CD8-positive, alpha-beta memory T cell (primary cell): Measurements from ENCODE around the gene FRMD4A. TPM values are rescaled to one million over a fixed set of nuclear protein-coding genes. Genes with fewer than 3 reads are reported as not detected.

Experiments used
- CTCF ChIA-PET: fragments of 350-600 bp; sonication (Branson Sonifier 250); formaldehyde crosslinking; loops from one replicate; lab custom pipeline; 2021; ENCODE audit warnings: antibody characterized with exemption; lab: Charles Lee
- POLR2A ChIA-PET: fragments of 350-600 bp; sonication (Branson Sonifier 250); formaldehyde crosslinking; loops from one replicate; lab custom pipeline; 2021; ENCODE audit warnings: antibody characterized with exemption; lab: Charles Lee
- DNase-seq, 5 donors: peaks; one replicate each; pipeline versions ENCODE4 v3.0.0 to v3.0.0-alpha.2; 2020 to 2022; ENCODE audit warnings: mixed read lengths in 1 of 5
- H3K27ac ChIP-seq: one replicate; pipeline ENCODE4 v1.7.0; 2013; ENCODE audit warnings: low read depth, mild to moderate bottlenecking, low read length, moderate library complexity
- H3K27me3 ChIP-seq: 2 replicates; pipeline ENCODE4 v1.7.0; 2013; ENCODE audit warnings: low read length, mild to moderate bottlenecking; ENCODE audit not compliant: insufficient read depth, poor library complexity, severe bottlenecking
- H3K36me3 ChIP-seq: 2 replicates; pipeline ENCODE4 v1.7.0; 2013; ENCODE audit warnings: mild to moderate bottlenecking, low read length, moderate library complexity; ENCODE audit not compliant: insufficient read depth
- H3K4me1 ChIP-seq: 2 replicates; pipeline ENCODE4 v1.7.0; 2013; ENCODE audit warnings: mild to moderate bottlenecking, low read length, moderate library complexity; ENCODE audit not compliant: insufficient read depth
- H3K4me3 ChIP-seq: 2 replicates; pipeline ENCODE4 v1.7.0; 2013; ENCODE audit warnings: mild to moderate bottlenecking, low read length
- H3K9me3 ChIP-seq: 2 replicates; pipeline ENCODE4 v1.7.0; 2013; ENCODE audit warnings: mild to moderate bottlenecking, low read length
- H3K27ac Mint-ChIP-seq, 8 donors: one replicate each; pipeline ENCODE4 v1.8.0; 2020 to 2021; ENCODE audit warnings: mixed read lengths in 8 of 8, mild to moderate bottlenecking in 6 of 8, inconsistent platforms in 3 of 8, moderate library complexity in 3 of 8
- H3K27me3 Mint-ChIP-seq, 2 donors: one replicate each; pipeline ENCODE4 v1.8.0; 2020 to 2021; ENCODE audit warnings: mixed read lengths in 2 of 2, mild to moderate bottlenecking in 1 of 2, moderate library complexity in 1 of 2
- H3K36me3 Mint-ChIP-seq, 3 donors: one replicate each; pipeline ENCODE4 v1.8.0; 2020 to 2021; ENCODE audit warnings: mixed read lengths in 3 of 3, inconsistent platforms in 1 of 3, mild to moderate bottlenecking in 1 of 3
- H3K4me1 Mint-ChIP-seq, 3 donors: one replicate each; pipeline ENCODE4 v1.8.0; 2020 to 2021; ENCODE audit warnings: mixed read lengths in 3 of 3, inconsistent platforms in 1 of 3, mild to moderate bottlenecking in 1 of 3
- H3K4me3 Mint-ChIP-seq, 7 donors: one replicate each; pipeline ENCODE4 v1.8.0; 2020 to 2021; ENCODE audit warnings: mixed read lengths in 7 of 7, mild to moderate bottlenecking in 6 of 7, moderate library complexity in 4 of 7, inconsistent platforms in 2 of 7
- H3K9me3 Mint-ChIP-seq, 5 donors: one replicate each; pipeline ENCODE4 v1.8.0; 2020 to 2022; ENCODE audit warnings: mixed read lengths in 5 of 5, mild to moderate bottlenecking in 3 of 5, moderate library complexity in 2 of 5, inconsistent platforms in 1 of 5
- polyA plus RNA-seq: library from polyadenylated mRNA; unstranded; fragments of 300-500 nt; fragmentation: Illumina TruSeq; gene quantifications from one replicate; pipeline ENCODE4 v1.2.3, GENCODE V29; 2021
- total RNA-seq, 2 experiments: library from RNA; stranded (reverse); gene quantifications; one replicate each; pipeline ENCODE4 v1.2.3, GENCODE V29; 2021

Gene FRMD4A
- total and polyA plus RNA-seq, 3 experiments from 2014 or later: 0.21 to 2.7 (median 2.1) TPM

GRCh38 chr10:14334771-14335170 is 4.0 kb upstream of the FRMD4A start:
- CTCF ChIA-PET: no interaction called here
- Mint-ChIP-seq H3K9me3 (no peaks in the 10 kb centered on the region), H3K27me3 (peaks cover 7 to 37% of the 10 kb centered on the region in 2 donors)

GRCh38 chr10:14333606-14334005 is 2.9 kb upstream of the FRMD4A start:
- H3K27ac Mint-ChIP-seq: no peak overlapping the region
- ChIA-PET CTCF (no interaction called here), POLR2A (no interaction called here)
- peaks cover 9 to 45% of the 10 kb centered on the region in 2 donors for H3K27me3 Mint-ChIP-seq
- H3K4me3 Mint-ChIP-seq: no peak overlapping the region
- DNase-seq: no peak
- Histone ChIP-seq H3K36me3 (no peaks in the 10 kb centered on the region), H3K4me1 (no peaks in the 10 kb centered on the region), H3K4me3 (no peak overlapping the region), H3K27ac (no peak overlapping the region), H3K27me3 (no peaks in the 10 kb centered on the region), H3K9me3 (no peaks in the 10 kb centered on the region)
- H3K4me1 Mint-ChIP-seq: peaks cover 0 to 3% (median 0%) of the 10 kb centered on the region in 3 donors
- H3K36me3 Mint-ChIP-seq: no peaks in the 10 kb centered on the region
- no peaks in the 10 kb centered on the region for H3K9me3 Mint-ChIP-seq

More at GRCh38 chr10:14334771-14335170, 4.0 kb upstream of the FRMD4A start:
- Histone ChIP-seq H3K36me3 (no peaks in the 10 kb centered on the region), H3K4me1 (no peaks in the 10 kb centered on the region), H3K9me3 (no peaks in the 10 kb centered on the region), H3K27me3 (no peaks in the 10 kb centered on the region), H3K27ac (no peak overlapping the region), H3K4me3 (no peak overlapping the region)
- Mint-ChIP-seq H3K4me3 (no peak overlapping the region), H3K27ac (no peak overlapping the region), H3K36me3 (no peaks in the 10 kb centered on the region), H3K4me1 (peaks cover 0 to 3% (median 0%) of the 10 kb centered on the region in 3 donors)
- DNase-seq: no peak
- POLR2A ChIA-PET: no interaction called here

GRCh38 chr10:14332903-14333302 is 2.2 kb upstream of the FRMD4A start:
- Histone ChIP-seq H3K27me3 (peaks cover 2% of the 10 kb centered on the region), H3K4me3 (no peak overlapping the region), H3K4me1 (no peaks in the 10 kb centered on the region), H3K9me3 (no peaks in the 10 kb centered on the region), H3K27ac (no peak overlapping the region), H3K36me3 (no peaks in the 10 kb centered on the region)
- Mint-ChIP-seq H3K27ac (no peak overlapping the region), H3K9me3 (no peaks in the 10 kb centered on the region), H3K4me3 (no peak overlapping the region), H3K27me3 (peaks cover 9 to 46% of the 10 kb centered on the region in 2 donors), H3K36me3 (no peaks in the 10 kb centered on the region), H3K4me1 (peaks cover 0 to 4% (median 0%) of the 10 kb centered on the region in 3 donors)
- CTCF ChIA-PET: no interaction called here
- no peak for DNase-seq
- POLR2A ChIA-PET: no interaction called here

- peaks cover 5% of the 10 kb centered on the region for H3K27me3 ChIP-seq
- H3K4me1 ChIP-seq: no peaks in the 10 kb centered on the region
- no peak overlapping the region for H3K27ac ChIP-seq
- peaks cover 0 to 6% (median 0%) of the 10 kb centered on the region in 3 donors for H3K4me1 Mint-ChIP-seq
- no peak overlapping the region for H3K27ac Mint-ChIP-seq
- H3K4me3 ChIP-seq: no peak overlapping the region
- H3K27me3 Mint-ChIP-seq: peaks cover 8 to 70% of the 10 kb centered on the region in 2 donors
- H3K36me3 ChIP-seq: no peaks in the 10 kb centered on the region
- no peak overlapping the region for H3K4me3 Mint-ChIP-seq
- ChIA-PET POLR2A (no interaction called here), CTCF (no interaction called here)
- peaks cover 0 to 1% (median 0%) of the 10 kb centered on the region in 5 donors for H3K9me3 Mint-ChIP-seq
- H3K9me3 ChIP-seq: no peaks in the 10 kb centered on the region
- no peaks in the 10 kb centered on the region for H3K36me3 Mint-ChIP-seq
- no peak for DNase-seq
Observed at GRCh38 chr10:14329746-14330173, 964 bp downstream of the FRMD4A start.

- peaks cover 8 to 68% of the 10 kb centered on the region in 2 donors for H3K27me3 Mint-ChIP-seq
- DNase-seq: no peak
- CTCF ChIA-PET: no interaction called here
- Histone ChIP-seq H3K9me3 (no peaks in the 10 kb centered on the region), H3K4me3 (no peak overlapping the region), H3K36me3 (no peaks in the 10 kb centered on the region), H3K4me1 (no peaks in the 10 kb centered on the region), H3K27ac (no peak overlapping the region), H3K27me3 (peaks cover 5% of the 10 kb centered on the region)
- H3K9me3 Mint-ChIP-seq: peaks cover 0 to 1% (median 0%) of the 10 kb centered on the region in 5 donors
- H3K4me3 Mint-ChIP-seq: no peak overlapping the region
- no peak overlapping the region for H3K27ac Mint-ChIP-seq
- no peaks in the 10 kb centered on the region for H3K36me3 Mint-ChIP-seq
- peaks cover 0 to 6% (median 0%) of the 10 kb centered on the region in 3 donors for H3K4me1 Mint-ChIP-seq
- POLR2A ChIA-PET: no interaction called here
Observed at GRCh38 chr10:14328881-14329672, 1.6 kb downstream of the FRMD4A start.

GRCh38 chr10:14327527-14327926 is 3.2 kb downstream of the FRMD4A start:
- Histone ChIP-seq H3K36me3 (no peaks in the 10 kb centered on the region), H3K9me3 (no peaks in the 10 kb centered on the region), H3K27ac (no peak overlapping the region), H3K27me3 (peaks cover 5% of the 10 kb centered on the region), H3K4me3 (no peak overlapping the region), H3K4me1 (no peaks in the 10 kb centered on the region)
- peaks cover 0 to 6% (median 0%) of the 10 kb centered on the region in 3 donors for H3K4me1 Mint-ChIP-seq
- CTCF ChIA-PET: no interaction called here
- H3K27me3 Mint-ChIP-seq: peaks cover 8 to 57% of the 10 kb centered on the region in 2 donors
- DNase-seq: no peak
- no peaks in the 10 kb centered on the region for H3K36me3 Mint-ChIP-seq
- POLR2A ChIA-PET: no interaction called here
- no peak overlapping the region for H3K27ac Mint-ChIP-seq
- peaks cover 0 to 1% (median 0%) of the 10 kb centered on the region in 5 donors for H3K9me3 Mint-ChIP-seq
- H3K4me3 Mint-ChIP-seq: no peak overlapping the region

- Histone ChIP-seq H3K27ac (no peak overlapping the region), H3K27me3 (peaks cover 5% of the 10 kb centered on the region), H3K9me3 (no peaks in the 10 kb centered on the region), H3K4me1 (no peaks in the 10 kb centered on the region), H3K4me3 (no peak overlapping the region), H3K36me3 (no peaks in the 10 kb centered on the region)
- Mint-ChIP-seq H3K27me3 (peaks cover 8 to 53% of the 10 kb centered on the region in 2 donors), H3K27ac (no peak overlapping the region), H3K36me3 (no peaks in the 10 kb centered on the region), H3K4me1 (peaks cover 0 to 6% (median 0%) of the 10 kb centered on the region in 3 donors), H3K4me3 (no peak overlapping the region), H3K9me3 (peaks cover 0 to 1% (median 0%) of the 10 kb centered on the region in 5 donors)
- no peak for DNase-seq
- POLR2A ChIA-PET: no interaction called here
- CTCF ChIA-PET: interaction anchor here (1.3 kb wide), 2 partner anchors 10 to 13 kb away, joined by 3 read pairs; no protein-coding TSS in a partner anchor
Observed at GRCh38 chr10:14326581-14326980, 4.1 kb downstream of the FRMD4A start.

GRCh38 chr10:14325325-14325955 is 5.3 kb downstream of the FRMD4A start:
- Histone ChIP-seq H3K27ac (no peak overlapping the region), H3K4me3 (no peak overlapping the region), H3K9me3 (no peaks in the 10 kb centered on the region), H3K36me3 (no peaks in the 10 kb centered on the region), H3K4me1 (no peaks in the 10 kb centered on the region), H3K27me3 (peaks cover 5% of the 10 kb centered on the region)
- CTCF ChIA-PET: interaction anchor here (1.3 kb wide), 2 partner anchors 8 to 11 kb away, joined by 3 read pairs; no protein-coding TSS in a partner anchor
- Mint-ChIP-seq H3K27me3 (peaks cover 10 to 47% of the 10 kb centered on the region in 2 donors), H3K4me3 (no peak overlapping the region), H3K9me3 (peaks cover 0 to 1% (median 0%) of the 10 kb centered on the region in 5 donors), H3K36me3 (no peaks in the 10 kb centered on the region), H3K27ac (peak overlapping the region in 1 of 8 donors; percentile 2), H3K4me1 (peaks cover 0 to 6% (median 0%) of the 10 kb centered on the region in 3 donors)
- DNase-seq: peak; percentile 2 to 53 (median 10)
- POLR2A ChIA-PET: no interaction called here
